Measurements from ENCODE around the gene JADE2. TPM values are rescaled to one million over a fixed set of nuclear protein-coding genes. Genes with fewer than 3 reads are reported as not detected.

Gene JADE2
- total RNA-seq, 1 donor from 2014 or later = 70.9 TPM

- DNase-seq (ENCODE audit: low spot score in 2 of 2) = peak in 1 of 2 donors; percentile 86
- Histone ChIP-seq H3K9me3 (no peaks in the 10 kb centered on the region), H3K4me3 (no peak overlapping the region), H3K4me1 (peaks cover 0 to 35% of the 10 kb centered on the region in 2 donors), H3K27me3 (no peaks in the 10 kb centered on the region), H3K36me3 (peaks cover 64 to 72% of the 10 kb centered on the region in 2 donors), H3K27ac (peak overlapping the region; percentile 54 to 78)
- no peak for TF ChIP-seq CTCF (IDR thresholded peaks at IDR 0.05)
- intact Hi-C loops (cut with DNase I) = loop anchor here (2.0 kb wide), 1 partner anchor 16 kb away; no protein-coding TSS in a partner anchor
Measured at GRCh38 chr5:134568761-134569695, 43.6 kb downstream of the JADE2 start.

GRCh38 chr5:134569758-134570364 is 44.4 kb downstream of the JADE2 start:
- DNase-seq (ENCODE audit: low spot score in 2 of 2) = no peak
- Histone ChIP-seq H3K36me3 (peaks cover 64 to 72% of the 10 kb centered on the region in 2 donors), H3K27ac (peak overlapping the region; percentile 54 to 78), H3K4me1 (peaks cover 0 to 35% of the 10 kb centered on the region in 2 donors), H3K9me3 (no peaks in the 10 kb centered on the region), H3K4me3 (no peak overlapping the region), H3K27me3 (no peaks in the 10 kb centered on the region)
- intact Hi-C loops (cut with DNase I) = loop anchor here (2.0 kb wide), 1 partner anchor 17 kb away; no protein-coding TSS in a partner anchor
- no peak for TF ChIP-seq CTCF (IDR thresholded peaks at IDR 0.05)

GRCh38 chr5:134570365-134570758 is 44.9 kb downstream of the JADE2 start:
- Histone ChIP-seq H3K4me1 (peaks cover 0 to 35% of the 10 kb centered on the region in 2 donors), H3K27ac (peak overlapping the region; percentile 7 to 78), H3K27me3 (no peaks in the 10 kb centered on the region), H3K36me3 (peaks cover 64 to 72% of the 10 kb centered on the region in 2 donors), H3K9me3 (no peaks in the 10 kb centered on the region), H3K4me3 (no peak overlapping the region)
- intact Hi-C loops (cut with DNase I) = no loop called here
- DNase-seq (ENCODE audit: low spot score in 2 of 2) = no peak
- no peak for TF ChIP-seq CTCF (IDR thresholded peaks at IDR 0.05)

- Histone ChIP-seq H3K27me3 (no peaks in the 10 kb centered on the region), H3K4me1 (peaks cover 0 to 35% of the 10 kb centered on the region in 2 donors), H3K27ac (peak overlapping the region; percentile 7 to 78), H3K4me3 (no peak overlapping the region), H3K36me3 (peaks cover 64 to 72% of the 10 kb centered on the region in 2 donors), H3K9me3 (no peaks in the 10 kb centered on the region)
- intact Hi-C loops (cut with DNase I) = no loop called here
- TF ChIP-seq CTCF (IDR thresholded peaks at IDR 0.05) = no peak
- no peak for DNase-seq (ENCODE audit: low spot score in 2 of 2)
Measured at GRCh38 chr5:134570886-134571285, 45.4 kb downstream of the JADE2 start.

- intact Hi-C loops (cut with DNase I) = no loop called here
Measured at GRCh38 chr5:134571693-134572405, 46.4 kb downstream of the JADE2 start.

More at GRCh38 chr5:134571693-134572405, 46.4 kb downstream of the JADE2 start:
- no peak overlapping the region for H3K4me3 ChIP-seq
- H3K36me3 ChIP-seq = peaks cover 63 to 72% of the 10 kb centered on the region in 2 donors
- H3K9me3 ChIP-seq = no peaks in the 10 kb centered on the region
- no peak for TF ChIP-seq CTCF (IDR thresholded peaks at IDR 0.05)
- H3K27ac ChIP-seq = peak overlapping the region; percentile 4 to 78
- no peaks in the 10 kb centered on the region for H3K27me3 ChIP-seq
- peaks cover 0 to 35% of the 10 kb centered on the region in 2 donors for H3K4me1 ChIP-seq
- no peak for DNase-seq (ENCODE audit: low spot score in 2 of 2)

Data from ascending aorta (tissue), 2 donors.